Activated CD8-positive, alpha-beta memory T cell treated with anti-CD3 and anti-CD28 coated beads, Interleukin-2, amount 50 U/mL, for 4 hours (primary cell): ENCODE results near the gene PPARD.
"Not testable (repeated sequence)": the region's sequence is repeated elsewhere in the genome, so short reads cannot be mapped to it uniquely, and the experiment has no call there.

Experiments
- DNase-seq: peaks from one replicate; pipeline ENCODE4 v3.0.0-alpha.2; 2020

Gene PPARD

GRCh38 chr6:35415065-35415891, 72.9 kb downstream of the PPARD start:
- DNase-seq: no peak

- no peak for DNase-seq
These were observed 75.8 kb downstream of the PPARD start for GRCh38 chr6:35417979-35418661.

DNA sequence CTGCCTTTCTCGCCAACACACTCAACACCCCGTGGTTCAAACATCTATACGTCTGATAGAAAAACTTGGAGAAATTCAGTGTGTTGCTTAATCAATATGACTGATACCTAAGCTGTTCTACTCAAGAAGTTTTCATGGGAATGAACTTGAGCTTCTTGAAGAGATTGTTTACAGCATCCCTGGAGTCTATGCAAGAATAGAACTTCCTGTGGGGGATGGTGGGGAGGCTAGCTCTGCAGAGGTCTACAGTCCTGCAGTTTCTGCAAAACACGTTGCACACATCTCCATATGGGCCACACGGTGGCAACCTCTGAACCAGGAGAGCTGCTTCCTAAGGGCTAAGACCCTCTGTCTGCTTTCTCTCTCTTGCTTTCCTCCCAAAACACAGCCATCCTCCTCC, 77.1 kb downstream of the PPARD start:
- no peak for DNase-seq

DNA sequence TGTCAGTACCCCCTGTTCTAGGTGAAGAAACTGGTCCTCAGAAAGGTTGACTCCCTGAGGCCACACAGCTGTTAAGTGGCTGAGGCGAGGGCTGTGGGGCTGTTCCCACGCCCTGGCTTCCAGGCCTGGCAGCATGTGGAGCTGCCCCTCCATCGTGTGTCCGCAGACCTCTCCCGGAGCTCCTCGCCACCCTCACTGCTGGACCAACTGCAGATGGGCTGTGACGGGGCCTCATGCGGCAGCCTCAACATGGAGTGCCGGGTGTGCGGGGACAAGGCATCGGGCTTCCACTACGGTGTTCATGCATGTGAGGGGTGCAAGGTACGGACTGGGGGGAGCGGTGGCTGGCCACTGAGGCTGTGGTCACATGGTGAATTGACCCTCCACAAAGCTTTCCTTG, 77.6 kb downstream of the PPARD start:
- DNase-seq: no peak

GRCh38 chr6:35425284-35425683, 82.9 kb downstream of the PPARD start:
- no peak for DNase-seq

DNA sequence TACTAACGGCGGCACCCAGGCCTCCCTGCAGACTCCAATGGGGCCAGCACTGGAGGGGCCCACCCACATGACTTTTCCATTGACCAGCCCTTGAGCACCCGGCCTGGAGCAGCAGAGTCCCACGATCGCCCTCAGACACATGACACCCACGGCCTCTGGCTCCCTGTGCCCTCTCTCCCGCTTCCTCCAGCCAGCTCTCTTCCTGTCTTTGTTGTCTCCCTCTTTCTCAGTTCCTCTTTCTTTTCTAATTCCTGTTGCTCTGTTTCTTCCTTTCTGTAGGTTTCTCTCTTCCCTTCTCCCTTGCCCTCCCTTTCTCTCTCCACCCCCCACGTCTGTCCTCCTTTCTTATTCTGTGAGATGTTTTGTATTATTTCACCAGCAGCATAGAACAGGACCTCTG, 83.7 kb downstream of the PPARD start:
- no peak for DNase-seq

- DNase-seq: no peak
These were observed 85.1 kb downstream of the PPARD start for GRCh38 chr6:35427435-35427834.

GRCh38 chr6:35427851-35428321, 85.5 kb downstream of the PPARD start:
- DNase-seq: no peak

- DNase-seq: no peak
These were observed 86.2 kb downstream of the PPARD start for GRCh38 chr6:35428421-35429149.

- no peak for DNase-seq
These were observed 87.1 kb downstream of the PPARD start for GRCh38 chr6:35429463-35429862.

GRCh38 chr6:35432291-35432690, 89.9 kb downstream of the PPARD start:
- DNase-seq: no peak

DNA sequence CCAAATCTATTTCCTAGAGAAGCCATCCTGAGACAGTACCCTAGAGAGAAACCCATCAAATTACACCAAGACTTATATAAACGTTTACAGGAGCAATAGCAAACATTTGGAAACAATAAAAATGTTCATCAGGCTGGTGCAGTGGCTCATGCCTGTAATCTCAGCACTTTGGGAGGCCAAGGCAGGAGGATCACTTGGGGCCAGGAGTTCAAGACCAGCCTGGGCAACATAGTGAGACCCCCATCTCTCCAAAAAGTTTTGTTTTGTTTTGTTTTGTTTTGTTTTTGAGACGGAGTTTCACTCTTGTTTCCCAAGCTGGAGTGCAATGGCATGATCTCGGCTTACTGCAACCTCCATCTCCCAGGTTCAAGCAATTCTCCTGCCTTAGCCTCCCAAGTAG, 90.3 kb downstream of the PPARD start:
- not testable (repeated sequence) for DNase-seq

DNA sequence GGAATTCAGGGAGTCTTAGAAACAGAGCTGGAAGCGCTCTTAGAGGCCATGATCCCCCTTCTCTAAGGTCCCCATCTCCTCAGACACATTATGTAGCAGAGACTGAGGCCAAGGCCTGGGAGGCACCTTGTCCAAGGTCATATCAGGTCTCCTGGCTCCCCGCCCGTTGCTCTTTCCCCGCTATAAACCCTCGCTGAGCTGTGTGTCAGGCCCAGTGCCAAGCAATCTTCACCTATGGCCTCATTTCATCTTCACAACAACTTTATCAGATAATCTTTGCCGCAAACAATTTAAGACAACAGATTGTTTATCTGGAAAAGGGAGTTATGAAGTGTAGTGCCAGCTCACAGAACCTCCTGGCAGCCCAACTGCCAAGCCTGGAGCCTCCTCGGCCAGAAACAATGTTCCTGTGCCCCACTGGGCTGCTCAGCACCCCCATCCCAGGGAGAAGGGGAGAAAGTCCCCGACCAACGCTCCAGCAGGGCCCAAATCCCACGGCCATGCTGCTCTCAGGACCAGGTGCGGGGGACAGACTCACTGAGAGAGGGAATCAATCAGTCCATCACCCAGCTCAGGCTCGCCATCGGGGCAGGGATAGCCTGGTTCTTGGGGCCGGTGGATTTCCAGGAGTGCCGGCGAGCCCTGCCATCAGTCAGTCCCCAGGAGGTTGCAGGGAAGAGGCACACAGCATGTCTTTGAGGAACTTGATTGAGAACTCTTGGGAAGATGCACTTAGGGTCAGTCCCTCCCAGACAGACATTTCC, 92.9 kb downstream of the PPARD start:
- DNase-seq: no peak

DNA sequence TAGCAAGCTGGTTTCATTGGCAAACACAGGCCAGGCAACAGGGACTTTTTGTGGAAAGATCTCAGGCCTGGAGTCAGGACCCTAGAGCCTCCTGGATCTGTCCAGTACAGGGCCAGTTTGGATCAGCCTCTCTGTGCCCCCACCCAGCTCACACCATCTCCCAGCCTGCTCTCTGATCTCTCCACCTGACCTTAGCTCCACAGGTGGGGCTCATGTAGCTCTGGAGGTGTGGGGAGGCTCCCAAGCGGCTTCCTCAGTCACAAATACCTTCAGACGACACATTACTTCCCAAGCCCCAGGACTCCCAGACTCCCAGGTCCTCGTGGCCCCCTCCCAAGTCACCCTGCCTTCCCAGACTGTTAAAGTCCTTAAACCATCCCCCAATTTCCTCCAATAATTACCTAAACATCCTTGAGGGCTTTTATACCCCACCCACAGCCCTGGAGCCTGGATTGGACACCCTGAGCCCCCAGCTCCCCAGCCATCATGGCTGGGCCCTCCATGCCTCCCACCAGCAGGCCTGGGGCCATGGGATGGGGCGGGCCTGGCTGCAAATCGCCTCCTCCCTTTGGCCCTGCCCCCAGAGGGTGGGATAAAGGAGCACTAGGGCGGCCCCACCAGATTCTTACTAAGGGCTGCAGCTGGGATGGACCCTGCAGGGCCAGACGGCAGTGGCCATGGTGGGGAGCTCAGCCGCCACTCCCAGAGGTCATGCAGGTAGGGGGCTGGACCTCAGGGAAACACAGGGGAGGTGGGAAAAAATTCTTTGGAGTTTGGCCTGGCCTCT, 93.9 kb downstream of the PPARD start:
- DNase-seq: no peak

DNA sequence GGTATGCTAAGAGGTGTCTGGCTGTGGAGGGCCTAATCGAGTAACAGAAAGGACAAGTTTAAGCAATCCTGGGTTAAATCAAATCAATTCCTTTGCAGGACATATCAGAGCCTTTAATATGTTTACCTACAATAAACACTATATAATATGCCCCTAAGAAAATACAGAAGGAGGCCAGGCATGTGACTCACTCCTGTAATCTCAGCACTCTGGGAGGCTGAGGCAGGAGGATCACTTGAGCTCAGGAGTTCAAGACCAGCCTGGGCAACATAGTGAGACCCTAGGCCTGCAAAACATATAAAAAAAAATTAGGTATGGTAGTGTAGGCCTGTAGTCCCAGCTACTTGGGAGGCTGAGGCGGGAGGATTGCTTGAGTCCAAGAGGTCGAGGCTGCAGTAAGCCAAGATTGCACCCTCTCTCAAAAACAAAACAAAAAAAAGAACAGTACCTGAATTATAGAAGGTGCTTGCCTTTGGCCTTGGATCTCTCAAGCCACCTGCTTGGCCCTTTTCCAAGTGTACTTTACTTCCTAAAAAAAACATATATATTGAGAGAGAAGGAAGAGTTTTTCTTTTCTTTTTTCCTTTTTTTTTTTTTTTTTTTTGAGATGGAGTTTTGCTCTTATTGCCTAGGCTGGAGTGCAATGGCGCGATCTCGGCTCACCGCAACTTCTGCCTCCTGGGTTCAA, 96.2 kb downstream of the PPARD start:
- DNase-seq: not testable (repeated sequence)

GRCh38 chr6:35439308-35439707, 97.0 kb downstream of the PPARD start:
- DNase-seq: no peak

- no peak for DNase-seq
These were observed 98.8 kb downstream of the PPARD start for GRCh38 chr6:35441205-35441604.

- no peak for DNase-seq
These were observed 99.3 kb downstream of the PPARD start for GRCh38 chr6:35441642-35442041.

DNA sequence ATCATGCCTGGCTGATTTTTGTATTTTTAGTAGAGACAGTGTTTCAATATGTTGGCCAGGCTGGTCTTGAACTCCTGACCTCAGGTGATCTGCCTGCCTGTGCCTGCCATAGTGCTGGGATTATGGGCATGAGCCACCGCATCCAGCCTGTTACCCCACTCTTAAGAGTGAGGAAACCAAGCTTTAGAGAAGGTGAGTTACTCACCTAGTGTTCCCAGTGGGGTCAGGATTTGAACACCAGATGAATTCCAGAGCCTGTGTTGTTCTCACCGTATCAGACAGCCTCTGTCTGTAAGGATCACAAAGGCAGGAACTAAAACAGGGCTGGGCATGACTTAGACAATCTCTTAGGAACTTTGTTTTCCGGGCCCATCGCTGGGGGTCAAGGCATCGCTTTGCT, 100.3 kb downstream of the PPARD start:
- DNase-seq: no peak

GRCh38 chr6:35443341-35444030, 101.1 kb downstream of the PPARD start:
- DNase-seq: no peak

DNA sequence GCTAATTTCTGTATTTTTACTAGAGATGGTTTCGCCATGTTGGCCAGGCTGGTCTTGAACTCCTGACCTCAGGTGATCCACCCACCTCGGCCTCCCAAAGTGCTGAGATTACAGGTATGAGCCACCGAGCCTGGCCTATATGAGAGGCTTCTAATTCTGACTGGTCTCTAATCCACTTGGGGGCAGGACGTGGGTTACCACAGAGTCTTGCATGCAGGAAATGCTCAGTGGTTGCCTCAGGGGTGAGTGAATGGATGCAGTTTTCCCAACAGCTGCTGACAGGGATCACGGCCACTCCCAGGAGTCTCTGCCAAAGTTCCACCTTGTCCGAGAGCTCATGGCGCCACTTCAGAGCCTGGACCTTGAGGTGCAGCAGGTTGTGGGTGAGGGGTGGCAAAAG, 103.3 kb downstream of the PPARD start:
- no peak for DNase-seq
